ENCODE results near the gene CPT1B. TPM values are rescaled to one million over a fixed set of nuclear protein-coding genes. Genes with fewer than 3 reads are reported as not detected.

CPT1B gene
- total and polyA plus RNA-seq, 10 of the 15 experiments (the other 5 are each of a cell fraction or from before 2014, with no cell fraction given) = 3.5 to 54.0 (median 21.7) TPM

GRCh38 chr22:50583294-50583861 lies 5.2 kb upstream of the CPT1B start (continued):
- TF ChIP-seq, protein P1, sequence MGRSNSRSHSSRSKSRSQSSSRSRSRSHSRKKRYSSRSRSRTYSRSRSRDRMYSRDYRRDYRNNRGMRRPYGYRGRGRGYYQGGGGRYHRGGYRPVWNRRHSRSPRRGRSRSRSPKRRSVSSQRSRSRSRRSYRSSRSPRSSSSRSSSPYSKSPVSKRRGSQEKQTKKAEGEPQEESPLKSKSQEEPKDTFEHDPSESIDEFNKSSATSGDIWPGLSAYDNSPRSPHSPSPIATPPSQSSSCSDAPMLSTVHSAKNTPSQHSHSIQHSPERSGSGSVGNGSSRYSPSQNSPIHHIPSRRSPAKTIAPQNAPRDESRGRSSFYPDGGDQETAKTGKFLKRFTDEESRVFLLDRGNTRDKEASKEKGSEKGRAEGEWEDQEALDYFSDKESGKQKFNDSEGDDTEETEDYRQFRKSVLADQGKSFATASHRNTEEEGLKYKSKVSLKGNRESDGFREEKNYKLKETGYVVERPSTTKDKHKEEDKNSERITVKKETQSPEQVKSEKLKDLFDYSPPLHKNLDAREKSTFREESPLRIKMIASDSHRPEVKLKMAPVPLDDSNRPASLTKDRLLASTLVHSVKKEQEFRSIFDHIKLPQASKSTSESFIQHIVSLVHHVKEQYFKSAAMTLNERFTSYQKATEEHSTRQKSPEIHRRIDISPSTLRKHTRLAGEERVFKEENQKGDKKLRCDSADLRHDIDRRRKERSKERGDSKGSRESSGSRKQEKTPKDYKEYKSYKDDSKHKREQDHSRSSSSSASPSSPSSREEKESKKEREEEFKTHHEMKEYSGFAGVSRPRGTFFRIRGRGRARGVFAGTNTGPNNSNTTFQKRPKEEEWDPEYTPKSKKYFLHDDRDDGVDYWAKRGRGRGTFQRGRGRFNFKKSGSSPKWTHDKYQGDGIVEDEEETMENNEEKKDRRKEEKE (IDR thresholded peaks at IDR 0.05) = no peak
- TF ChIP-seq SUPT20H (IDR thresholded peaks at IDR 0.05; ENCODE audit: borderline replicate concordance, control insufficient read depth, low read depth, low read length) = no peak
- TF ChIP-seq WRNIP1 (IDR thresholded peaks at IDR 0.05; ENCODE audit: borderline replicate concordance, low read depth, low read length) = no peak
- TF ChIP-seq RCOR1 (conservative IDR thresholded peaks at IDR 0.05; ENCODE audit: low read depth, low read length) = no peak
- no peak for TF ChIP-seq NFIC (IDR thresholded peaks at IDR 0.05; ENCODE audit: low read depth, low read length)
- TF ChIP-seq JUNB (IDR thresholded peaks at IDR 0.05) = no peak
- TF ChIP-seq PAX5 (IDR thresholded peaks at IDR 0.05; ENCODE audit: borderline replicate concordance, low read depth, low read length) = no peak
- TF ChIP-seq POLR2AphosphoS5 (IDR thresholded peaks at IDR 0.05; ENCODE audit: low read length) = no peak
- TF ChIP-seq, protein P2, sequence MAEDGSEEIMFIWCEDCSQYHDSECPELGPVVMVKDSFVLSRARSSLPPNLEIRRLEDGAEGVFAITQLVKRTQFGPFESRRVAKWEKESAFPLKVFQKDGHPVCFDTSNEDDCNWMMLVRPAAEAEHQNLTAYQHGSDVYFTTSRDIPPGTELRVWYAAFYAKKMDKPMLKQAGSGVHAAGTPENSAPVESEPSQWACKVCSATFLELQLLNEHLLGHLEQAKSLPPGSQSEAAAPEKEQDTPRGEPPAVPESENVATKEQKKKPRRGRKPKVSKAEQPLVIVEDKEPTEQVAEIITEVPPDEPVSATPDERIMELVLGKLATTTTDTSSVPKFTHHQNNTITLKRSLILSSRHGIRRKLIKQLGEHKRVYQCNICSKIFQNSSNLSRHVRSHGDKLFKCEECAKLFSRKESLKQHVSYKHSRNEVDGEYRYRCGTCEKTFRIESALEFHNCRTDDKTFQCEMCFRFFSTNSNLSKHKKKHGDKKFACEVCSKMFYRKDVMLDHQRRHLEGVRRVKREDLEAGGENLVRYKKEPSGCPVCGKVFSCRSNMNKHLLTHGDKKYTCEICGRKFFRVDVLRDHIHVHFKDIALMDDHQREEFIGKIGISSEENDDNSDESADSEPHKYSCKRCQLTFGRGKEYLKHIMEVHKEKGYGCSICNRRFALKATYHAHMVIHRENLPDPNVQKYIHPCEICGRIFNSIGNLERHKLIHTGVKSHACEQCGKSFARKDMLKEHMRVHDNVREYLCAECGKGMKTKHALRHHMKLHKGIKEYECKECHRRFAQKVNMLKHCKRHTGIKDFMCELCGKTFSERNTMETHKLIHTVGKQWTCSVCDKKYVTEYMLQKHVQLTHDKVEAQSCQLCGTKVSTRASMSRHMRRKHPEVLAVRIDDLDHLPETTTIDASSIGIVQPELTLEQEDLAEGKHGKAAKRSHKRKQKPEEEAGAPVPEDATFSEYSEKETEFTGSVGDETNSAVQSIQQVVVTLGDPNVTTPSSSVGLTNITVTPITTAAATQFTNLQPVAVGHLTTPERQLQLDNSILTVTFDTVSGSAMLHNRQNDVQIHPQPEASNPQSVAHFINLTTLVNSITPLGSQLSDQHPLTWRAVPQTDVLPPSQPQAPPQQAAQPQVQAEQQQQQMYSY (CRISPR knock-in tag; IDR thresholded peaks at IDR 0.05) = no peak
- no peak for TF ChIP-seq STAT3 (IDR thresholded peaks at IDR 0.05; ENCODE audit: low read depth, low read length)
- TF ChIP-seq SMARCA5 (IDR thresholded peaks at IDR 0.05) = 0 out of 2 replicates have a peak, but pooled peaks have one; percentile 17
- TF ChIP-seq HDAC2 (IDR thresholded peaks at IDR 0.05) = no peak
- no peak for TF ChIP-seq ZBED1 (IDR thresholded peaks at IDR 0.05; ENCODE audit: borderline replicate concordance)
- TF ChIP-seq, protein P3, sequence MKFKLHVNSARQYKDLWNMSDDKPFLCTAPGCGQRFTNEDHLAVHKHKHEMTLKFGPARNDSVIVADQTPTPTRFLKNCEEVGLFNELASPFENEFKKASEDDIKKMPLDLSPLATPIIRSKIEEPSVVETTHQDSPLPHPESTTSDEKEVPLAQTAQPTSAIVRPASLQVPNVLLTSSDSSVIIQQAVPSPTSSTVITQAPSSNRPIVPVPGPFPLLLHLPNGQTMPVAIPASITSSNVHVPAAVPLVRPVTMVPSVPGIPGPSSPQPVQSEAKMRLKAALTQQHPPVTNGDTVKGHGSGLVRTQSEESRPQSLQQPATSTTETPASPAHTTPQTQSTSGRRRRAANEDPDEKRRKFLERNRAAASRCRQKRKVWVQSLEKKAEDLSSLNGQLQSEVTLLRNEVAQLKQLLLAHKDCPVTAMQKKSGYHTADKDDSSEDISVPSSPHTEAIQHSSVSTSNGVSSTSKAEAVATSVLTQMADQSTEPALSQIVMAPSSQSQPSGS (IDR thresholded peaks at IDR 0.05; ENCODE audit: low read length) = no peak
- TF ChIP-seq EP300 (IDR thresholded peaks at IDR 0.05; ENCODE audit: borderline replicate concordance in 1 of 2, control insufficient read depth in 1 of 2, low read depth in 2 of 2, low read length in 2 of 2) = no peak
- TF ChIP-seq NKRF (conservative IDR thresholded peaks at IDR 0.05) = peak; percentile 7; the same call in 1 of the 2 replicates
- TF ChIP-seq ETV6 (conservative IDR thresholded peaks at IDR 0.05 in 1 of 2, IDR thresholded peaks at IDR 0.05 in 1 of 2; ENCODE audit: borderline replicate concordance in 1 of 2, low read depth in 1 of 2) = no peak
- no peak for TF ChIP-seq MEF2A (IDR thresholded peaks at IDR 0.05; ENCODE audit: insufficient read depth, low read depth, low read length)
- TF ChIP-seq ATF7 (IDR thresholded peaks at IDR 0.05; ENCODE audit: low read depth) = no peak
- TF ChIP-seq POLR2AphosphoS2 (IDR thresholded peaks at IDR 0.05; ENCODE audit: low read depth, low read length) = peak; percentile 0; the same call in 1 of the 2 replicates
- no peak for TF ChIP-seq SPI1 (IDR thresholded peaks at IDR 0.05; ENCODE audit: borderline replicate concordance, insufficient read depth, low read depth, low read length)
